Activated CD4-positive, alpha-beta T cell treated with anti-CD3 and anti-CD28 coated beads for 4 hours (primary cell): ENCODE data around the gene OR5A2.
"Not testable (repeated sequence)": the region's sequence is repeated elsewhere in the genome, so short reads cannot be mapped to it uniquely, and the experiment has no call there.

ENCODE experiments used
- DNase-seq, 2 donors: peaks; one replicate each; pipeline ENCODE4 v3.0.0-alpha.2; 2020

OR5A2 gene

DNA sequence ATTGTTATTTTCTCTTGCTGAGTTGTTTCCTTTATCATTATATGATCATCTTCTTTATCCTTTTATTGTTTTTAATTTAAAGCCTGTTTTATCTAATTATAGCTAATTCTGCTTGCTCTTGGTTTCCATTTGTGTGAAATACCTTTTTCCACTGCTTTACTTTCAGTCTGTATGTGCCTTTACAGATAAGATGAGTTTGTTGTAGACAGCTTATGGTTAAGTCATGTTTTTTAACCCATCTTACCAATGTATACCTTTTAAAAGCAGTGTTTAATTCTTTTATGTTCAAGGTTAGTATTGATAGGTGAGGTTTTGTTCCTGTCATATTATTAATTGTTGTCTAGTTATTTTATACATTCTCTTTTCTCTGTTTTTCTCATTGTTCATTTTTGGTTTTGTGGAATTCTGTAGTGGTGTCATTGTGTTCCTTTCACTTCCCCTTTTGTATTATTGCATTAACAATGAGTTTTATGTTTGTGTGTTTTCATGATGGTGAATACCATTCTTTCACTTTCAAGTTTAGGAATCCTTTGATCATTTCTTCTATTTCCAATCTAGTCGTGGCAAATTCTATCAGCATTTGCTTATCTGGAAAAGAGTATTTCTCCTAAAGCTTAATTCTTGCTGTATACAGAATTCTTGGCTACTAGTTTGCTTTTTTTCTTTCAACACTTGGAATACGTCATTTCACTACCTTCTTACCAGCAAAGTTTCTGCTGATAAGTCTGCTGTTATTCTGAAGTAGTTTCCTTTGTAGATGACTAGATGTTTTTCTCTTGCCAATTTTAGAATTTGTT is 45.8 kb downstream of the OR5A2 start:
- DNase-seq: no peak

DNA sequence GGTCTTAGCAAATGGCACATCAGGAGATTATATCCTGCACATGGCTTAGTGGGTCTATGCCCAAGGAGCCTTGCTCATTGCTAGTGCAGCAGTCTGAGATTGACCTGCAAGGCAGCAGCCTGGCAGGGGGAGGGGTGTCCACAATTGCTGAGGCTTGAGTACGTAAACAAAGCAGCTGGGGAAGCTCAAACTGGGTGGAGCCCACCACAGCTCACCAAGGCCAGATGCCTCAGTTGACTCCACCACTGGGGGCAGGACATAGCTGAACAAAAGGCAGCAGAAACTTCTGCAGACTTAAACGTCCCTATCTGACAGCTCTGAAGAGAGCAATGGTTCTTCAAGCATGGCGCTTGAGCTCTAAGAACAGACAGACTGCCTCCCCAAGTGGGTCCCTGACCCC is 53.9 kb downstream of the OR5A2 start:
- not testable (repeated sequence) for DNase-seq

DNA sequence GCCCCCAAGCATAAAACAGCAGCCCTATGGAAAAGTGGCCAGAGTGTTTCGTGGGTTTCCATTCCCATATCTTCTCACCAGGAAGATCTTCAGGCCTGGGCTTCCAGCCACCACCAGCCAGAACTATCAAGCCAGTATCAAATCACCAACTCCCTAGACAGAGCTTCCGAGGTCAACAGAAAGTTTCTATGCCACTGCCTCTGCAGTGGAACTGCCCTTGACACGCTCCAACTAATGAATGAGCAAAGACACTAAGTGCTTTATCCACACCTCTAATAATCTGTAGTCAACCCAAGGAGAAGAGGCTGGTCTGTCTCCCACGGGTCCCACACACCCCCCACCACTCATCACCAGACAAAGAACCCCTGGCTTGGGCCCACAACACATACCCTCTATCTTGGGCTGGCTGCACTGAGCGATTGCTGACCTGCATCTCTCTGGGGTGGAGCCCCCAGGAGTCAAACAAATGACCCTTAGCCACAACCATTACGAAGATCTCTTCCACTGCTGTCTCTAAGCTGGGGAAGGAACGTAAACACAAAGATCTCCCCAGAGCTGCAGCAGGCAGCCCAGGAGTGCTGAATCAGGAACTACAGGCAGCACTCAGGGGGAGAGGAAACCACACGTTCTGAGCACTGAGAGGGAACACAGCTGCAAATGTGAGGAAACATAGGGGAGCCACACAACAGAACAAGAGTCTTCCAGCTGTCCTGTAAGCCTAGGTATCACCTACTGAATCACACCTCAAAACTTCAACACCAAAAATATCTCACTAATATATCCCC is 57.8 kb downstream of the OR5A2 start:
- no peak for DNase-seq
